A673 (cell line): ENCODE measurements around the gene SSBP2. TPM values are rescaled to one million over a fixed set of nuclear protein-coding genes. Genes with fewer than 3 reads are reported as not detected.

ENCODE experiments used
- BruUV-seq: library from RNA; stranded (reverse); fragments of 400-500 nt; replicated peaks from 2 replicates; lab custom pipeline; 2021; lab: Mats Ljungman, UMichigan
- CTCF ChIA-PET: fragments of 300-600 bp; sonication (Branson Sonifier 250); formaldehyde crosslinking; loops from one replicate; lab custom pipeline; 2022; ENCODE audit warnings: antibody characterized with exemption; lab: Charles Lee
- POLR2A ChIA-PET: fragments of 300-600 bp; sonication (Branson Sonifier 250); formaldehyde crosslinking; loops from one replicate; lab custom pipeline; 2022; ENCODE audit warnings: antibody characterized with exemption; ENCODE audit not compliant: low non-redundant PET; lab: Charles Lee
- DNase-seq: peaks from one replicate; pipeline ENCODE4 v3.0.0-alpha.2; 2015; ENCODE audit warnings: low spot score
- H3K27ac ChIP-seq: fragments of 200-600 bp; sonication (generic); 2 replicates; pipeline ENCODE4 v1.5.1; 2016; ENCODE audit warnings: mixed run types, low read depth, mild to moderate bottlenecking, mixed read lengths, antibody characterized with exemption, low read length; ENCODE audit not compliant: poor library complexity, severe bottlenecking
- H3K27me3 ChIP-seq: fragments of 200-600 bp; sonication (generic); replicated peaks from 2 replicates; pipeline ENCODE4 v1.6.1; 2017; ENCODE audit warnings: mixed run types, low read depth, mild to moderate bottlenecking, mixed read lengths, antibody characterized with exemption, low read length; ENCODE audit not compliant: insufficient read depth, poor library complexity
- H3K36me3 ChIP-seq: fragments of 200-600 bp; sonication (generic); 2 replicates; pipeline ENCODE4 v1.6.1; 2016; ENCODE audit warnings: mixed run types, mild to moderate bottlenecking, mixed read lengths, antibody characterized with exemption, low read length; ENCODE audit not compliant: insufficient read depth, poor library complexity, severe bottlenecking
- H3K4me1 ChIP-seq: fragments of 200-600 bp; sonication (generic); 2 replicates; pipeline ENCODE4 v1.6.1; 2017; ENCODE audit warnings: mixed run types, mild to moderate bottlenecking, mixed read lengths, antibody characterized with exemption, low read length; ENCODE audit not compliant: insufficient read depth, poor library complexity, severe bottlenecking
- H3K4me3 ChIP-seq: fragments of 200-600 bp; sonication (generic); 2 replicates; pipeline ENCODE4 v1.5.1; 2016; ENCODE audit warnings: low read depth, mixed run types, mild to moderate bottlenecking, mixed read lengths, low read length; ENCODE audit not compliant: poor library complexity, severe bottlenecking
- H3K9me3 ChIP-seq: fragments of 200-600 bp; sonication (generic); 2 replicates; pipeline ENCODE4 v1.6.1; 2016; ENCODE audit warnings: mixed run types, low read depth, mild to moderate bottlenecking, mixed read lengths, antibody characterized with exemption, low read length; ENCODE audit not compliant: poor library complexity, severe bottlenecking
- CTCF ChIP-seq: fragments of 300-800, 200-600 bp; sonication (generic); conservative IDR thresholded peaks from 2 replicates; pipeline ENCODE4 v1.5.1; 2017; ENCODE audit warnings: low read depth, mild to moderate bottlenecking, antibody characterized with exemption, low read length, moderate library complexity, mixed read lengths
- EZH2 ChIP-seq: fragments of 200-600 bp; sonication (generic); IDR thresholded peaks from 2 replicates; pipeline ENCODE4 v1.6.1; 2017; ENCODE audit warnings: borderline replicate concordance, low read depth, mild to moderate bottlenecking, mixed read lengths, antibody characterized with exemption, low read length; ENCODE audit not compliant: poor library complexity, severe bottlenecking
- intact Hi-C: fragments of 100-400 bp; cut with micrococcal nuclease; formaldehyde crosslinking; loops from one replicate; pipeline ENCODE4 v1.10.0; 2022; ENCODE audit not compliant: unreplicated experiment
- total RNA-seq: library from RNA; stranded (reverse); gene quantifications from 2 replicates; pipeline ENCODE4 v1.2.3, GENCODE V29; 2021

SSBP2 gene
- total RNA-seq, 1 experiment from 2014 or later = 42.8 TPM

- no peak for DNase-seq
- no TSS peak for BruUV-seq
- ChIA-PET POLR2A (no interaction called here), CTCF (no interaction called here)
- peaks cover 5% of the 10 kb centered on the region for H3K4me1 ChIP-seq
- H3K36me3 ChIP-seq = no peaks in the 10 kb centered on the region
- TF ChIP-seq EZH2 (no peak), CTCF (no peak)
- intact Hi-C loops = no loop called here
- no peak overlapping the region for H3K4me3 ChIP-seq
- no peak overlapping the region for H3K27ac ChIP-seq
- H3K9me3 ChIP-seq = no peaks in the 10 kb centered on the region
- no peaks in the 10 kb centered on the region for H3K27me3 ChIP-seq
Measured at GRCh38 chr5:81422671-81423070, 328.2 kb downstream of the SSBP2 start.

- H3K4me1 ChIP-seq = no peaks in the 10 kb centered on the region
- H3K27me3 ChIP-seq = no peaks in the 10 kb centered on the region
- TF ChIP-seq EZH2 = no peak
- no peak for TF ChIP-seq CTCF
- CTCF ChIA-PET = no interaction called here
- no peak overlapping the region for H3K4me3 ChIP-seq
- no peaks in the 10 kb centered on the region for H3K9me3 ChIP-seq
- POLR2A ChIA-PET = no interaction called here
- H3K36me3 ChIP-seq = no peaks in the 10 kb centered on the region
- H3K27ac ChIP-seq = peak overlapping the region; percentile 30
- BruUV-seq = no TSS peak
- intact Hi-C loops = no loop called here
- DNase-seq = peak; percentile 68
Measured at GRCh38 chr5:81420039-81420667, 330.7 kb downstream of the SSBP2 start.

GRCh38 chr5:81418606-81419005, 332.3 kb downstream of the SSBP2 start:
- Histone ChIP-seq H3K27ac (no peak overlapping the region), H3K4me3 (no peak overlapping the region), H3K9me3 (no peaks in the 10 kb centered on the region), H3K36me3 (no peaks in the 10 kb centered on the region), H3K27me3 (no peaks in the 10 kb centered on the region), H3K4me1 (no peaks in the 10 kb centered on the region)
- CTCF ChIA-PET = no interaction called here
- no TSS peak for BruUV-seq
- DNase-seq = no peak
- TF ChIP-seq CTCF (no peak), EZH2 (no peak)
- POLR2A ChIA-PET = no interaction called here
- intact Hi-C loops = no loop called here
